ENCODE measurements around the gene C9orf43.

Gene C9orf43

DNA sequence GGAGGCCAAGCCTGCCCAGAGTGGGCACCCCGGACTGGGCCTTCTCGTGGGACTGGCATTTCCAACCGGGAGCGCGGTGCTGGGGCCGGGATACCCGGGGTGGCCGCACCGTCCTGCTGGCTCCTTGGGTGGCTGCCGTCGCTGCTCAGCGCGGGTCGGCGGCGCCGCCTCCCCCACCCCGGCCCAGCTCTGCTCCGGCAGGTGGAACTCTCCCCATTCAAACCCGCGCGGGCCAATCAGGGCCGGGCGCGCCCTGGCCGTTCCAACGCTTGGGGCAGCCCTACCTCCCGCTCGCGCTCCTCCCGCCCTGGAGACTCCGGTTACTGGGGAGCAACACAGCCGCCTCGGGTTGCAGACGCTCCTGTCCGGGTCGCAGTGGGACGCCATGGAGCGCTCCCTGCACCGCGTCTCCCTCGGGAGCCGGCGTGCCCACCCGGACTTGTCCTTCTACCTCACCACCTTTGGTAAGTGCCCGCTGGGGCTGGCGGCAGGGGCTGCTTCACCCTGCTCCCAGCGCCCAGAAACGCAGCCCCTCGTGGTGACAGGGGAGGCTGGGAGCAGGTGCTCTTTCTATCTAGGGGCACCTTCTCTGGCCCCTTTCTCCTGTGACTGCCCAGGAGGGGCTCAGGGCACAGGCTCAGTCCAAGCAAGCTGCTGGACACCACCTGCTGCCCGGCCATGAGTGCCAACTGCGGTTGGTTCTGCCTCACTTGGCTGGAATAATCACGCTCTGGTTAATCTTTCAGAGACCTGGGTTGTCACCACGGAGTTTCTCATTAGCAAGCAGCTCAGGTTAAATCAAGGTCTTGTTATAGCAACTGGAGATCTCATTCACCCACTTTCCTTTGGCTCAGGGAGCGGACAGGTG is 53.1 kb downstream of the C9orf43 start, which contains the start of gene RGS3:
TSS of gene RGS3 (plus strand) at position 310 of the 868 bp plus-strand sequence. CDS start at position 386, 76 bp downstream.
- H3K4ac ChIP-seq (ENCODE audit: low read depth, low read length), result peak within 1 kb of the TSS; percentile 77
- H2AK5ac ChIP-seq (ENCODE audit: low read length), result peak within 1 kb of the TSS; percentile 5
- peak within 1 kb of the TSS; percentile 72 for H2AFZ ChIP-seq (ENCODE audit: insufficient read depth, low read length, poor library complexity)
- no CpG with 5 or more reads among the region's 55 CpGs for WGBS (ENCODE audit: extremely low coverage, insufficient coverage, insufficient read length)
- peaks cover 19 to 26% of the 10 kb centered on the region in 2 experiments for H3K4me1 ChIP-seq (ENCODE audit: control insufficient read depth in 1 of 2, insufficient read depth in 2 of 2, low read length in 2 of 2)
- H3K9me3 ChIP-seq (ENCODE audit: insufficient read depth, low read depth, low read length), result no peaks in the 10 kb centered on the region
- H4K12ac ChIP-seq (ENCODE audit: low read depth, low read length), result peak within 1 kb of the TSS; percentile 41
- peak within 1 kb of the TSS; percentile 10 for H3K9ac ChIP-seq (ENCODE audit: low read length)
- H3K79me2 ChIP-seq (ENCODE audit: control insufficient read depth, insufficient read depth, low read length, poor library complexity), result peaks cover 6% of the 10 kb centered on the region
- peak within 1 kb of the TSS; percentile 79 for H3K4me2 ChIP-seq (ENCODE audit: low read length)
- no peaks in the 10 kb centered on the region for H3K27me3 ChIP-seq (ENCODE audit: insufficient read depth, low read length)
- H3K27ac ChIP-seq (ENCODE audit: low read depth, low read length), result no peak within 1 kb of the TSS
- H3K18ac ChIP-seq (ENCODE audit: low read length), result peak within 1 kb of the TSS; percentile 86
- H2BK120ac ChIP-seq (ENCODE audit: insufficient read depth, low read length, poor library complexity), result peak within 1 kb of the TSS; percentile 64
- H3K23ac ChIP-seq (ENCODE audit: low read length), result no peak within 1 kb of the TSS
- peak within 1 kb of the TSS; percentile 66 for H3K4me3 ChIP-seq (ENCODE audit: low read depth, low read length)
- H4K8ac ChIP-seq (ENCODE audit: low read depth, low read length), result peak within 1 kb of the TSS; percentile 37
- peak within 1 kb of the TSS; percentile 16 for H2BK5ac ChIP-seq (ENCODE audit: low read depth, low read length, poor library complexity)
- peak within 1 kb of the TSS; percentile 73 for H4K91ac ChIP-seq (ENCODE audit: low read depth, low read length)
- DNase-seq, result no peak
- peak within 1 kb of the TSS; percentile 67 for H2BK12ac ChIP-seq (ENCODE audit: low read length)
- H3K14ac ChIP-seq (ENCODE audit: low read length), result peak within 1 kb of the TSS; percentile 78
- H3K36me3 ChIP-seq (ENCODE audit: control insufficient read depth in 1 of 2, insufficient read depth in 2 of 2, low read length in 2 of 2), result no peaks in the 10 kb centered on the region
- H3K79me1 ChIP-seq (ENCODE audit: low read length), result peaks cover 8% of the 10 kb centered on the region

DNA sequence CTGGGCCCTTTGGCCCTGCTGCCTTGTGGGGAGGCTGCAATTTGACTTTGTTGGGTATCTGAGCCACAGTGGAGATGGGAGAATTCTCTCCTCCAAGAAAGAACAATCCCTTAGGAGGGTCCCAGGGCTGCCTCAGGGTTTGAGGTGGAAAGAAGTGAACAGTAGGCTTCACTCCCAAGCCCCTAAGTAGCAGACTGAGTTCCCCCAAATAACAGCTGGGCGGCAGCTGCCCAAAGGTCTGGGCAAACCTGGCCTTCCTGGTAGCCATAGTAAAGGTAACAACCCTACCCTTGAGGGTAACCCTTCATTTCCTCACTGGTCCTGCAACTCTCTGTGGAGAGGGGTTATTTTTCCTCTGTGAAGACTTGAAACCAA is 53.7 kb downstream of the C9orf43 start:
- no peaks in the 10 kb centered on the region for H3K9me3 ChIP-seq (ENCODE audit: insufficient read depth, low read depth, low read length)
- H3K18ac ChIP-seq (ENCODE audit: low read length), result peak overlapping the region; percentile 86
- H3K4me1 ChIP-seq (ENCODE audit: control insufficient read depth in 1 of 2, insufficient read depth in 2 of 2, low read length in 2 of 2), result peaks cover 19 to 26% of the 10 kb centered on the region in 2 experiments
- H2BK5ac ChIP-seq (ENCODE audit: low read depth, low read length, poor library complexity), result peak overlapping the region; percentile 16
- H4K8ac ChIP-seq (ENCODE audit: low read depth, low read length), result no peak overlapping the region
- peak overlapping the region; percentile 5 for H2AK5ac ChIP-seq (ENCODE audit: low read length)
- H3K36me3 ChIP-seq (ENCODE audit: control insufficient read depth in 1 of 2, insufficient read depth in 2 of 2, low read length in 2 of 2), result no peaks in the 10 kb centered on the region
- no CpG with 5 or more reads among the region's 1 CpG for WGBS (ENCODE audit: extremely low coverage, insufficient coverage, insufficient read length)
- peak overlapping the region; percentile 79 for H3K4me2 ChIP-seq (ENCODE audit: low read length)
- H3K9ac ChIP-seq (ENCODE audit: low read length), result no peak overlapping the region
- no peaks in the 10 kb centered on the region for H3K27me3 ChIP-seq (ENCODE audit: insufficient read depth, low read length)
- no peak overlapping the region for H3K4me3 ChIP-seq (ENCODE audit: low read depth, low read length)
- peaks cover 8% of the 10 kb centered on the region for H3K79me1 ChIP-seq (ENCODE audit: low read length)
- H3K23ac ChIP-seq (ENCODE audit: low read length), result no peak overlapping the region
- H4K91ac ChIP-seq (ENCODE audit: low read depth, low read length), result peak overlapping the region; percentile 22
- peaks cover 9% of the 10 kb centered on the region for H3K79me2 ChIP-seq (ENCODE audit: control insufficient read depth, insufficient read depth, low read length, poor library complexity)
- no peak overlapping the region for H3K14ac ChIP-seq (ENCODE audit: low read length)
- peak overlapping the region; percentile 64 for H2BK120ac ChIP-seq (ENCODE audit: insufficient read depth, low read length, poor library complexity)
- no peak overlapping the region for H3K27ac ChIP-seq (ENCODE audit: low read depth, low read length)
- no peak overlapping the region for H2AFZ ChIP-seq (ENCODE audit: insufficient read depth, low read length, poor library complexity)
- DNase-seq, result no peak
- H3K4ac ChIP-seq (ENCODE audit: low read depth, low read length), result peak overlapping the region; percentile 16
- peak overlapping the region; percentile 67 for H2BK12ac ChIP-seq (ENCODE audit: low read length)
- no peak overlapping the region for H4K12ac ChIP-seq (ENCODE audit: low read depth, low read length)

DNA sequence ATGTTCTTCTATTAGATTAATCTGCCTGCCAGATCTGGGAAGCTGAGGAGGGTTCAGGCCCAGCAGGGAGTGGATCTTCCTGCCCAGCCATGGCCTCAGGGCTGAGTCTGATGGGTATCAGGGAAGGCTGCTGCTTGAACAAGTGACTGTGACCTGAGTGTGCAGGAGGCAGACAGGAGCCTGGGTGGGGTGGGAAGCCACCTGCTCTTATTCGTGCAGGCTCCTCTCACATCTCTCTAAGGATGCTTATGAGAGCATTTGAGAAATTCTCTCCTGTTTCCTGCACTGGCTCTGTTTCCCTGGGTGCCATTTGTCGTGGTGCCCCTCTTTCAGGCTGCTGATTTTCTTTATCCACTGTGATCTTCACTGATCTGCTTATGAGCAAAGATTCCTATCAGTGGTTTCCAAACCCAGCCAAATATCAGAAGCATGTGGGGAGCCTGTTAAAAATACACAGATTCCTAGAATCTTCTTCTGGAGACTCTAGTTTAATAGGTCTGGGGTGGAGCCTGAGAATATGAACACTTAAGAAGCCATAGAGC is 55.1 kb downstream of the C9orf43 start:
- no CpG with 5 or more reads among the region's 2 CpGs for WGBS (ENCODE audit: extremely low coverage, insufficient coverage, insufficient read length)
- H2BK12ac ChIP-seq (ENCODE audit: low read length), result no peak overlapping the region
- no peak overlapping the region for H3K14ac ChIP-seq (ENCODE audit: low read length)
- H3K27ac ChIP-seq (ENCODE audit: low read depth, low read length), result no peak overlapping the region
- H3K4ac ChIP-seq (ENCODE audit: low read depth, low read length), result no peak overlapping the region
- H4K12ac ChIP-seq (ENCODE audit: low read depth, low read length), result no peak overlapping the region
- H2BK120ac ChIP-seq (ENCODE audit: insufficient read depth, low read length, poor library complexity), result no peak overlapping the region
- DNase-seq, result peak; percentile 23 to 45
- no peaks in the 10 kb centered on the region for H3K36me3 ChIP-seq (ENCODE audit: control insufficient read depth in 1 of 2, insufficient read depth in 2 of 2, low read length in 2 of 2)
- H2AK5ac ChIP-seq (ENCODE audit: low read length), result no peak overlapping the region
- no peak overlapping the region for H2AFZ ChIP-seq (ENCODE audit: insufficient read depth, low read length, poor library complexity)
- no peak overlapping the region for H4K91ac ChIP-seq (ENCODE audit: low read depth, low read length)
- peaks cover 19 to 26% of the 10 kb centered on the region in 2 experiments for H3K4me1 ChIP-seq (ENCODE audit: control insufficient read depth in 1 of 2, insufficient read depth in 2 of 2, low read length in 2 of 2)
- no peak overlapping the region for H3K18ac ChIP-seq (ENCODE audit: low read length)
- H4K8ac ChIP-seq (ENCODE audit: low read depth, low read length), result no peak overlapping the region
- no peaks in the 10 kb centered on the region for H3K27me3 ChIP-seq (ENCODE audit: insufficient read depth, low read length)
- H3K9me3 ChIP-seq (ENCODE audit: insufficient read depth, low read depth, low read length), result no peaks in the 10 kb centered on the region
- no peak overlapping the region for H2BK5ac ChIP-seq (ENCODE audit: low read depth, low read length, poor library complexity)
- no peak overlapping the region for H3K4me2 ChIP-seq (ENCODE audit: low read length)
- no peak overlapping the region for H3K4me3 ChIP-seq (ENCODE audit: low read depth, low read length)
- H3K79me2 ChIP-seq (ENCODE audit: control insufficient read depth, insufficient read depth, low read length, poor library complexity), result peaks cover 9% of the 10 kb centered on the region
- peaks cover 8% of the 10 kb centered on the region for H3K79me1 ChIP-seq (ENCODE audit: low read length)
- H3K23ac ChIP-seq (ENCODE audit: low read length), result no peak overlapping the region
- no peak overlapping the region for H3K9ac ChIP-seq (ENCODE audit: low read length)

DNA sequence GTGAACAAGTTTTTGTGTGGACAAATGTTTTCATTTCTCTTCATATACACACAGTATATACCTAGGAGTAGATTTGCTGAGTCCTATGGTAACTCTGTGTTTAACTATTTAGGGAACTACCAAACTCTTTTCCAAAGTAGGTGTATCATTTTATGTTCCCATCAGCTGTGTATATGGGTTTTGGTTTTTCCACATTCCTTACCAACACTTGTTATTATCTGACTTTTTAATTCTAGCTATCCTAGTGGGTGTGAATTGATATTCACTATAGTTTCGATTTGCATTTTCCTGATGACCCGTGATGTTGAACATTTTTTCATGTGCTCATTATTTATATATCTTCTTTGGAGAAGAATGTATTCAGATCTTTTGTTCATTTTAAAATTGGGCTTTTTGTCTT is 56.6 kb downstream of the C9orf43 start:
- H2BK5ac ChIP-seq (ENCODE audit: low read depth, low read length, poor library complexity), result no peak overlapping the region
- H3K79me1 ChIP-seq (ENCODE audit: low read length), result peaks cover 9% of the 10 kb centered on the region
- H3K18ac ChIP-seq (ENCODE audit: low read length), result no peak overlapping the region
- H3K9me3 ChIP-seq (ENCODE audit: insufficient read depth, low read depth, low read length), result no peaks in the 10 kb centered on the region
- no peaks in the 10 kb centered on the region for H3K27me3 ChIP-seq (ENCODE audit: insufficient read depth, low read length)
- H3K4me3 ChIP-seq (ENCODE audit: low read depth, low read length), result no peak overlapping the region
- no CpG with 5 or more reads among the region's 2 CpGs for WGBS (ENCODE audit: extremely low coverage, insufficient coverage, insufficient read length)
- no peak overlapping the region for H3K14ac ChIP-seq (ENCODE audit: low read length)
- no peak overlapping the region for H2BK120ac ChIP-seq (ENCODE audit: insufficient read depth, low read length, poor library complexity)
- H3K4ac ChIP-seq (ENCODE audit: low read depth, low read length), result no peak overlapping the region
- H4K12ac ChIP-seq (ENCODE audit: low read depth, low read length), result no peak overlapping the region
- H3K9ac ChIP-seq (ENCODE audit: low read length), result no peak overlapping the region
- H3K79me2 ChIP-seq (ENCODE audit: control insufficient read depth, insufficient read depth, low read length, poor library complexity), result peaks cover 11% of the 10 kb centered on the region
- no peaks in the 10 kb centered on the region for H3K36me3 ChIP-seq (ENCODE audit: control insufficient read depth in 1 of 2, insufficient read depth in 2 of 2, low read length in 2 of 2)
- no peak overlapping the region for H3K4me2 ChIP-seq (ENCODE audit: low read length)
- no peak overlapping the region for H2AFZ ChIP-seq (ENCODE audit: insufficient read depth, low read length, poor library complexity)
- no peak overlapping the region for H4K91ac ChIP-seq (ENCODE audit: low read depth, low read length)
- H3K27ac ChIP-seq (ENCODE audit: low read depth, low read length), result no peak overlapping the region
- no peak overlapping the region for H2BK12ac ChIP-seq (ENCODE audit: low read length)
- no peak overlapping the region for H3K23ac ChIP-seq (ENCODE audit: low read length)
- no peak overlapping the region for H4K8ac ChIP-seq (ENCODE audit: low read depth, low read length)
- DNase-seq, result no peak
- H3K4me1 ChIP-seq (ENCODE audit: control insufficient read depth in 1 of 2, insufficient read depth in 2 of 2, low read length in 2 of 2), result peaks cover 22 to 29% of the 10 kb centered on the region in 2 experiments
- H2AK5ac ChIP-seq (ENCODE audit: low read length), result no peak overlapping the region
